Stimulated activated CD4-positive, alpha-beta T cell treated with anti-CD3 and anti-CD28 coated beads, Interleukin-2, amount 100 ng/mL, for 24 hours (primary cell): Measurements from ENCODE around the gene MARCHF9.
"Not testable (repeated sequence)": the region's sequence is repeated elsewhere in the genome, so short reads cannot be mapped to it uniquely, and the experiment has no call there.

ENCODE experiments used
- DNase-seq, 2 donors: peaks; one replicate each; pipeline ENCODE4 v3.0.0-alpha.2; 2020

The MARCHF9 gene, protein sequence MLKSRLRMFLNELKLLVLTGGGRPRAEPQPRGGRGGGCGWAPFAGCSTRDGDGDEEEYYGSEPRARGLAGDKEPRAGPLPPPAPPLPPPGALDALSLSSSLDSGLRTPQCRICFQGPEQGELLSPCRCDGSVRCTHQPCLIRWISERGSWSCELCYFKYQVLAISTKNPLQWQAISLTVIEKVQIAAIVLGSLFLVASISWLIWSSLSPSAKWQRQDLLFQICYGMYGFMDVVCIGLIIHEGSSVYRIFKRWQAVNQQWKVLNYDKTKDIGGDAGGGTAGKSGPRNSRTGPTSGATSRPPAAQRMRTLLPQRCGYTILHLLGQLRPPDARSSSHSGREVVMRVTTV

DNA sequence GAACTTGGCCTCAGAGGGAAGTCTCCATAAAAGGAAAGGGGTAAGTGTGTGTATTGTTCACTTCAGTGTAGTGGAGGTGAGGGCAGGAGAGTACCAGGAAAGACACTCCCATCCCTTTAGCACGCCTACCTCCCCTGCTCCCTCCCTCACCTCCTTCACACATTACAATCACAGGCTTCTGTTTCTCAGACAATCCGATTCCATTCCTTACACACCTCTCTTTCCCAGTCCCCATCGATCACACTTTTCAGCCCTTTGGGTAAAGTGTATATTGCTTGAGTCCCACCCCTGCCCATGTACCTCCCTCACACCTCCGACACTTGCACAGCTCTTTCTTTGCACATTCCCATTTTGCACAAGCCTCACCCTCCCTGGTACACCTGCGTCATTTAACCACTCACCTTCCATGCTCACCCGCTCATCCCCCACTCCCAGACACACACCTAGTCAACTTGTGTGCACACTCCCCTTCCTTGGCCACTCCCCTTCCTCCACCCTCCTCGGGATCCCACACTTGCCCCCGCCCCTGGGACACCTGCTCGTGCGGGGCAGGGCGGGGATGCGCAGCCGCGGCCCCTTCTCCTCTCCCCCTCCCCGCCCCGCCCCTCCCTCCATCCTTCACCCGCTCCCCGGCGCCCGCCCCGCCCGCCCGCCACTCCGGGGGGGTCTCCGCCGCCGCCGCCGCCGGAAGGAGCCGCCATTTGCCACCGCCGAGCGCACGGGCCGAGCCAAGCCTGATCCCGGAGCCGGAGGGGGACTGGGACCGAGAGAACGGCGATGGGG, at the start of gene MARCHF9:
Gene MARCHF9 (plus strand): TSS at position 693 of the 783 bp plus-strand sequence. CDS start 426 bp downstream, outside the sequence.
- peak; percentile 85 to 88 for DNase-seq

DNA sequence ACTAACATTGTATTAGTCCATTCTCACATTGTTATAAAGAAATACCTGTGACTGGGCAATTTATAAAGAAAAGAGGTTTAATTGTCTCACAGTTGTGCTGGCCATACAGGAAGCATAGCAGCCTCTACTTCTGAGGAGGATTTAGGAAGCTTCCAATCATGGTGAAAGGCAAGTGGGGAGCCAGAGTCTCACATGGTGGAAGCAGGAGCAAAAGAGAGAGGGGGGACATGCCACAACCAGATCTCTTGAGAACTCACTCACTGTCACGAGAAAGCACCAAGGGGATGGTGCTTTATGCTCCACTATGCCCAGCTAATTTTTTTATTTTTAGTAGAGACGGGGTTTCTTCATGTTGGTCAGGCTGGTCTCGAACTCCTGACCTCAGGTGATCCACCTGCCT, 47.7 kb upstream of the MARCHF9 start:
- no peak for DNase-seq

- no peak for DNase-seq
These were observed 46.6 kb upstream of the MARCHF9 start for GRCh38 chr12:57708296-57708695.

- DNase-seq: no peak
These were observed 42.2 kb upstream of the MARCHF9 start for GRCh38 chr12:57712701-57713100.

- no peak for DNase-seq
These were observed 41.7 kb upstream of the MARCHF9 start for GRCh38 chr12:57713209-57713608.

GRCh38 chr12:57715036-57715748, 39.7 kb upstream of the MARCHF9 start:
- not testable (repeated sequence) for DNase-seq

GRCh38 chr12:57715786-57716185, 39.1 kb upstream of the MARCHF9 start:
- DNase-seq: peak in 1 of 2 donors; percentile 6

DNA sequence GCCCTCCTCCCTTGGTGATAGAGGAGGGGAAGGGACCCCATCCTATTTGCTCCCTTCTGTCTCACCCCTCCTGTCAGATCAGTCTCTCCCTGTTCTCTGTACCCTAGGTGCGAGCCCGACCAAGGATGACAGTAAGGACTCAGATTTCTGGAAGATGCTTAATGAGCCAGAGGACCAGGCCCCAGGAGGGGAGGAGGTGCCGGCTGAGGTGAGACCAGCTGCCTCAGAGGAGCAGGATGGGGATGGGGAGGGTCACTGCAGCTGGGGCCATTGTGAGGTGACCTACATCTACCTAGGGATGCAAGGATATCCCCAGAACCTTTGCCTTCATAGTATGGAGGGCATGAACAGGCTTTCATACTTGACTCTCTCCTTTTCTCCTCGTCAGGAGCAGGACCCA, 38.6 kb upstream of the MARCHF9 start:
- DNase-seq: peak in 1 of 2 donors; percentile 11

GRCh38 chr12:57717131-57717530, 37.8 kb upstream of the MARCHF9 start:
- DNase-seq: no peak

DNA sequence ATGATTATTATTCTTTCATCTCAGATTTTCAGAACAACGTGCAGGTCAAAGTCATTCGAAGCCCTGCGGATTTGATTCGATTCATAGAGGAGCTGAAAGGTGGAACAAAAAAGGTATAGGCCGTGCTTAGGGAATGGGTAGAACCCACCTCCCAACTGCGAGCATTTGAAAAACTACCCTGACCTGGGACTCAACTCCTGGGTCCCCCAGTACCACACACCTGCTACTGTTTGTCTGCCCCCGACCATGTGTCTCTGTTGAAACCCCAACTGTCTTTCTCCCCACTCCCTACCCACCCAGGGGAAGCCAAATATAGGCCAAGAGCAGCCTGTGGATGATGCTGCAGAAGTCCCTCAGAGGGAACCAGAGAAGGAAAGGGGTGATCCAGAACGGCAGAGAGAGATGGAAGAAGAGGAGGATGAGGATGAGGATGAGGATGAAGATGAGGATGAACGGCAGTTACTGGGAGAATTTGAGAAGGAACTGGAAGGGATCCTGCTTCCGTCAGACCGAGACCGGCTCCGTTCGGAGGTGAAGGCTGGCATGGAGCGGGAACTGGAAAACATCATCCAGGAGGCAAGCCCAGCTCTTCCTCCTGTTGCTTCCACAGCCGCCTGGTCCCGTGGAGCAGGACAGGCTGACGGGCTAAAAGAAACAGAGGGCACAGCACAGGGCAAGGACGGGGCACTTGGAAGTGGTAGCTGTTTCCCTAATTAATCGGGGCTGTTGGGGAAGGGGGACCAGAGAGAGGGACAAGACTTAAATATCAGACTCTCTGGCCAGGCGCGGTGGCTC, 36.9 kb upstream of the MARCHF9 start:
- DNase-seq: no peak

DNA sequence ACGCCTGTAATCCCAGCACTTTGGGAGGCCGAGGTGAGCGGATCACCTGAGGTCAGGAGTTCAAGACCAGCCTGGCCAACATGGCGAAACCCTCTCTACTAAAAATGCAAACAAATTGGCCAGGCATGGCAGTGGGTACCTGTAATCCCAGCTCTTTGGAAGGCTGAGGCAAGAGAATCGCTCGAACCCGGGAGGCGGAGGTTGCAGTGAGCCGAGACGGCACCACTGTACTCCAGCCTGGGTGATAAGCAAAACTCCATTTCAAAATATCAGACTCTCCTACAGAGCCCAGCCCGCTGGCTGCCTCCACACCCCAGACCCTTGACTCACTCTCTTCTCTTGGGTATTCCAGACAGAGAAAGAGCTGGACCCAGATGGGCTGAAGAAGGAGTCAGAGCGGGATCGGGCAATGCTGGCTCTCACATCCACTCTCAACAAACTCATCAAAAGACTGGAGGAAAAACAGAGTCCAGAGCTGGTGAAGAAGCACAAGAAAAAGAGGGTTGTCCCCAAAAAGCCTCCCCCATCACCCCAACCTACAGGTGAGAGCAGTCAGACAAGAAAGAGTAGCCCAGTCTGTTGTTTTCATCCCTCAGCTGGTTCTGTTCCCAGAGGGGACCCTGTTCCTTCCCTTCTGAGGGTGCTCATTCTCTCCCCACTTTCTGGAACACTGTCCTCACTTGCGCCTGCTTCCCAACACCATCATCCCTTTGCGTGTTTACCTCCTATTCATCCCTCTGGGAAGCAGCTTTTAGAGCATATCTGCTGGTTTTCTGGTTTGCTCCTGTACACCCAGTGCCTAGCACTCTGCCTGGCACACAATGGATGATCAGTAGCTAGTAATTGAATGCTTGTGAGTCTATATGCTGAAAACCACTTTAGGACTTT, 36.0 kb upstream of the MARCHF9 start:
- no peak for DNase-seq

DNA sequence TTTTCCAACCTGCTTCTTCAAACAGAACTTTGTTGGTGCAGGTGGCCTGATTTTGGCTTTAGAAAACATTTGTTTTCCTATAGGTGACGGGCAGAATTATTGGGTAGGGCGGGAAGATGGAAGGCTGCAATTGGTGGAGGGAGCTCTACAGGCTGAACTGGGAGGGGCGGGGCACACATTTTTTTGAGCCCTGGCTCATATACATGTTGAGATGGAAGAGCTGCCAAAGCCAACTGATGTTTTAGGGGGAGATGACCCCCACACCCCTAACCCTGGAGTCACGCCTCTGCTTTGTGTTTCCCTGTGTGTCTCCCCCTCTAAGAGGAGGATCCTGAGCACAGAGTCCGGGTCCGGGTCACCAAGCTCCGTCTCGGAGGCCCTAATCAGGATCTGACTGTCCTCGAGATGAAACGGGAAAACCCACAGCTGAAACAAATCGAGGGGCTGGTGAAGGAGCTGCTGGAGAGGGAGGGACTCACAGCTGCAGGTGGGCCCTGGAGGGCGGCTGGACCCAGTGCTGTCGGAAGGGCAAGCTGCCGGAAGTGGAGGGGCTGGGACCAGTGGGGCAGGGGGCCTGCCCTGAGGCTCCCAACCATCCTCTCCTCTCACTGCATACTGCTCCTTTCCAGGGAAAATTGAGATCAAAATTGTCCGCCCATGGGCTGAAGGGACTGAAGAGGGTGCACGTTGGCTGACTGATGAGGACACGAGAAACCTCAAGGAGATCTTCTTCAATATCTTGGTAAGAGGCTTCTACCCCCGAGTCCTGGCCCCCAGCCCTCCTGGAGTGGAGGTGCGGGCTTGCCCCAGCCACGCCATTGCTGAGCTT, 34.9 kb upstream of the MARCHF9 start:
- DNase-seq: no peak

DNA sequence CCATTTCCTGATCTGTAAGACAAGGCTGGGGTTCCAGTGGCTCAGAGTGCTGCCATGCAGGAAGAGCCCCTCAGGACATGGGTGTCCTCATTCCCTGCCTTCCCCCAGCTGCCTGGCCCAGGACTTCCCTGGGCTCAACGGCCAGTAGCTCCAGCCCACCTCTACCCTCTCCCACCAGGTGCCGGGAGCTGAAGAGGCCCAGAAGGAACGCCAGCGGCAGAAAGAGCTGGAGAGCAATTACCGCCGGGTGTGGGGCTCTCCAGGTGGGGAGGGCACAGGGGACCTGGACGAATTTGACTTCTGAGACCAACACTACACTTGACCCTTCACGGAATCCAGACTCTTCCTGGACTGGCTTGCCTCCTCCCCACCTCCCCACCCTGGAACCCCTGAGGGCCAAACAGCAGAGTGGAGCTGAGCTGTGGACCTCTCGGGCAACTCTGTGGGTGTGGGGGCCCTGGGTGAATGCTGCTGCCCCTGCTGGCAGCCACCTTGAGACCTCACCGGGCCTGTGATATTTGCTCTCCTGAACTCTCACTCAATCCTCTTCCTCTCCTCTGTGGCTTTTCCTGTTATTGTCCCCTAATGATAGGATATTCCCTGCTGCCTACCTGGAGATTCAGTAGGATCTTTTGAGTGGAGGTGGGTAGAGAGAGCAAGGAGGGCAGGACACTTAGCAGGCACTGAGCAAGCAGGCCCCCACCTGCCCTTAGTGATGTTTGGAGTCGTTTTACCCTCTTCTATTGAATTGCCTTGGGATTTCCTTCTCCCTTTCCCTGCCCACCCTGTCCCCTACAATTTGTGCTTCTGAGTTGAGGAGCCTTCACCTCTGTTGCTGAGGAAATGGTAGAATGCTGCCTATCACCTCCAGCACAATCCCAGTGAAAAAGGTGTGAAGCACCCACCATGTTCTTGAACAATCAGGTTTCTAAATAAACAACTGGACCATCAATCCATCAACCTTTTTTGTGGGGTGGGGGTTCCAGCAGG, 34.0 kb upstream of the MARCHF9 start:
- no peak for DNase-seq

GRCh38 chr12:57721846-57722608, 32.9 kb upstream of the MARCHF9 start:
- DNase-seq: not testable (repeated sequence)

GRCh38 chr12:57722716-57723629, 31.9 kb upstream of the MARCHF9 start:
- DNase-seq: no peak

- DNase-seq: no peak
These were observed 31.3 kb upstream of the MARCHF9 start for GRCh38 chr12:57723630-57723962.
